HG03575 (cell line): ENCODE results near the gene SH2D1B.
"Not testable (repeated sequence)": the region's sequence is repeated elsewhere in the genome, so short reads cannot be mapped to it uniquely, and the experiment has no call there.

Experiments used
- ATAC-seq: cut with Tn5 transposase; IDR thresholded peaks from one replicate; pipeline ENCODE4 v1.9.1; 2021; ENCODE audit not compliant: unreplicated experiment, insufficient number of reproducible peaks, low FRiP score; ENCODE audit errors: extremely low read depth

The SH2D1B gene

GRCh38 chr1:162412002-162412401 is at the start of gene SH2D1B:
Gene SH2D1B (minus strand): TSS chr1:162412136. CDS start chr1:162412016, 120 bp downstream.
- no peak for ATAC-seq

- no peak for ATAC-seq
Measured at GRCh38 chr1:162458236-162458635, 46.3 kb upstream of the SH2D1B start.

- ATAC-seq, result no peak
Measured at GRCh38 chr1:162456323-162456722, 44.4 kb upstream of the SH2D1B start.

- not testable (repeated sequence) for ATAC-seq
Measured at GRCh38 chr1:162454361-162454760, 42.4 kb upstream of the SH2D1B start.

DNA sequence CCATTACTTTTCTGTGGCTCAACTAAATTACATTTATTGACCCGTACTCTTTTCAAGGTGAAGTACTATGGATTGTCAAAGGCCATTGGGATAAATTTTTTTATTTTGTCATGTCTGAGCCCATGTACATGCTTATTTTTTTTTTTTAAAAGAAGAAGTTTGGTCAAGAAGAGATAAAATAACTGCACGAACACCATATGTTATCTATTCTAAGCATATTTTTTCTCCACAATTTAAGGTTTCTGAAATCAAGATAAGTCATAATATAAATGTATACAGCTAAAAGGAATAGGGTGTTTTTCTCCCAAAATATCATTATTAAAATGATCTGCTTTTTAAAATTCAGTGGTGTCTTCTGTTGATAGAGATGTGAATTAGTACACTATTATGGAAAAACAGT is 35.0 kb upstream of the SH2D1B start:
- ATAC-seq, result no peak

DNA sequence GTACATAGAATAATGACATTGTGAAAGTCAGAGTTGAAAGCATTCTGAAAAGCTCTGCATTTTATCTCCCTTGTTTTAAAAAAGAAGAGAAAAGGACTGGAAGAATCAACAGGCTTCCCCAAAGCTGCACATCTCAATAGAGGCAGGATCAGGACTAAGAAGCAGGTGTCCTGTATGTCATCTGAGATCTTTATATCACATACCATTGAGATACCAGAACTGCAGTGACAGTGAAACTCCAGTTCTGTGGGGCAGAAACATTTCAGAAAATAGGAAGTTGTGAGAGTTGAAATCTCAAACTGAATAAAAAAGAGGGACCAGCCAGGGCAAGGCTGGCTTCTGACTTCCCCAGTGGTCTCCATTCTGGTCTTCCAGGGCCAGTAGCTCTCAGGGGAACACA is 33.0 kb upstream of the SH2D1B start:
- no peak for ATAC-seq

DNA sequence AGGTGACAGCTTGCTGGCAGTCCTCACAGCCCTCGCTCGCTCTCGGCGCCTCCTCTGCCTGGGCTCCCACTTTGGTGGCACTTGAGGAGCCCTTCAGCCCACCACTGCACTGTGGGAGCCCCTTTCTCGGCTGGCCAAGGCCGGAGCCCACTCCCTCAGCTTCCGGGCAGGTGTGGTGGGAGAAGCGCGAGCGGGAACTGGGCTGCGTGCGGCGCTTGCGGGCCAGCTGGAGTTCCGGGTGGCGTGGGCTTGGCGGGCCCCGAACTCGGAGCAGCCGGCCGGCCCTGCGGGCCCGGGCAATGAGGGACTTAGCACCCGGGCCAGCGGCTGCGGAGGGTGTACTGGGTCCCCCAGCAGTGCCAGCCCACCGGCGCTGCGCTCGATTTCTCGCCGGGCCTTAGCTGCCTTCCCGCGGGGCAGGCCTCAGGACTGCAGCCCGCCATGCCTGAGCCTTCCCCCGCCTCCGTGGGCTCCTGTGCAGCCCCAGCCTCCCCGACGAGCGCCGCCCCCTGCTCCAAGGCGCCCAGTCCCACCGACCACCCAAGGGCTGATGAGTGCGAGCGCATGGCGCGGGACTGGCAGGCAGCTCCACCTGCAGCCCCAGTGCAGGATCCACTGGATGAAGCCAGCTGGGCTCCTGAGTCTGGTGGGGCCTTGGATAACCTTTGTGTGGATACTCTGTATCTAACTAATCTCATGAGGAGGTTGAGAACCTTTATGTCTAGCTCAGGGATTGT is 21.2 kb upstream of the SH2D1B start:
- not testable (repeated sequence) for ATAC-seq

- no peak for ATAC-seq
Measured at GRCh38 chr1:162430583-162430982, 18.6 kb upstream of the SH2D1B start.

DNA sequence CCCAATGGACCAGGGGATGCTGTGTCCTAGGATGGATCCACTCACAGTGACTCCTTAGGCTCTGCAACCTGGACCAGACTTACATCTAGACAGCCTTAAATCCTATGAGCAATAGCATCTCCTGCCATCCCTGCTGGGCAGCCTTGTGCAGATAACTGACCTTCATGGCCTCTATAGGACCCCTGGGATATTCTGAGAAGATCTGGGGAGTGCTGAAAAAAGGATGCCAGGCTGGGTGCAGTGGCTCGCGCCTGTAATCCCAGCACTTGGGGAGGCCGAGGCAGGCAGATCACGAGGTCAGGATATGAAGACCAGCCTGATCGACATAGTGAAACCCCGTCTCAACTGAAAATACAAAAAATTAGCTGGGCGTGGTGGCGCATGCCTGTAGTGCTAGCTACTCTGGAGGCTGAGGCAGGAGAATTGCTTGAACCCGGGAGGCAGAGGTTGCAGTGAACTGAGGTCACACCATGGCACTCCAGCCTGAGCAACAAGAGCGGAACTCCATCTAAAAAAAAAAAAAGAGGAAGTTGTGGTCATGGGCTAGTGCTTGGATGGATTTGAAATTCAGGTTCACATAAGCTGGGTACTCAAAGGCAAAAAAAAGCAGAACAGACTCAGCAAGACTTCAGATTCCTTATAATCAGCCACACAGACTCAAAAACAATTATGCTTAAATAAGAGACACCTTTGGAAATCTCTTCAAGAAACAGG is 10.9 kb upstream of the SH2D1B start:
- no peak for ATAC-seq

- no peak for ATAC-seq
Measured at GRCh38 chr1:162421258-162422164, 9.6 kb upstream of the SH2D1B start.

- ATAC-seq, result no peak
Measured at GRCh38 chr1:162420120-162420519, 8.2 kb upstream of the SH2D1B start.

GRCh38 chr1:162419450-162419931 is 7.6 kb upstream of the SH2D1B start:
- ATAC-seq, result not testable (repeated sequence)

DNA sequence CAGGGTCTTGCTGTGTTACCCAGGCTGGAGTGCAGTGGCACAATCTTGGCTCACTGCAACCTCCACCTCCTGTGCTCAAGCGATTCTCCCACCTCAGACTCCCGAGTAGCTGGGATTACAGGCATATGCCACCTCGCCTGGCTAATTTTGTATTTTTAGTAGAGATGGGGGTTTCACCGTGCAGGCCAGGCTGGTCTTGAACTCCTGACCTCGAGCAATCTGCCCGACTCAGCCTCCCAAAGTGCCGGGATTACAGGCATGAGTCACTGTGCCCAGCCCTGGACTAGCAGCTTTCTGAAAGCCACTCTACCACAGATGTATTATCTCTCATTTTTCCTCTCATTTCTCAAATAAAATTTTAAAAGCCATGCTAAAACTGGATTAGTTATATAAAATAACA is 6.6 kb upstream of the SH2D1B start:
- ATAC-seq, result not testable (repeated sequence)

- no peak for ATAC-seq
Measured at GRCh38 chr1:162417650-162418049, 5.7 kb upstream of the SH2D1B start.

DNA sequence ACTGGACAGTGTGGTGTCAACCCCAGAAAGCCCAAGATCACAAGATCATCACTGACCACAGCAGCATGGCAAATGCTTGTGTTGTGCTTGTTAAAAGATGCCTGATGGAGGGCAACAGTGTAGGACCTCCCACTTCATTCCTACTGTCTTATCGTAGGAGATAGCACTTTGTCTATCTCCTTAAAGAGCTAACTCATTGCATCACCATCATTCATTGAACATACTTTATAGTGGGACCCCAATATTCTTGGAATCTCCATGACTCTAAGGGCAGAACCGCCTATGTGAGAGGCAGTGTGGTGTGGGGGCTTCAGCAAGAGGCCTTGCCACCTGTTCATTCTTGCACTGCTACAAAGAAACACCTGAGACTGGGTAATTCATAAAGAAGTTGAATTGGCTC is 5.0 kb upstream of the SH2D1B start:
- ATAC-seq, result no peak

DNA sequence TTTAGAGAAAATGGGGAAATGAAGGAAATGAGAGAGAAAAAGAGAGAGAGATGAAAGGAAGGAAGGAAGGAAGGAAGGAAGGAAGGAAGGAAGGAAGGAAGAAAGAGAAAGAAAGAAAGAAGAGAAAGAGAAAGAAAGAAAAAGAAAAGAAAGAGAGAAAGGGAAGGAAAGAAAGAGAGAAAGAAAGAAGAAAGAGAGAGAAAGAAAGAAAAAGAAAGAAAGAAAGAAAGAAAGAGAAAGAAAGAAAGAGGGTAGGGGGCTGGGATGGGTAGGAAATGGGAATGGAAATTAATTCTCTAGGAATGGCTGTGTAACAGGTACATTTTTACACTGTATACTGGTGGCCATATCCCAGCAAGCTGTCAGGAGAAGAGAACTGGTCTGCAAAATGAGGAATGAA is 4.3 kb upstream of the SH2D1B start:
- no peak for ATAC-seq

GRCh38 chr1:162407539-162407938 is 4.4 kb downstream of the SH2D1B start:
- no peak for ATAC-seq

- ATAC-seq, result no peak
Measured at GRCh38 chr1:162406811-162407210, 5.1 kb downstream of the SH2D1B start.

DNA sequence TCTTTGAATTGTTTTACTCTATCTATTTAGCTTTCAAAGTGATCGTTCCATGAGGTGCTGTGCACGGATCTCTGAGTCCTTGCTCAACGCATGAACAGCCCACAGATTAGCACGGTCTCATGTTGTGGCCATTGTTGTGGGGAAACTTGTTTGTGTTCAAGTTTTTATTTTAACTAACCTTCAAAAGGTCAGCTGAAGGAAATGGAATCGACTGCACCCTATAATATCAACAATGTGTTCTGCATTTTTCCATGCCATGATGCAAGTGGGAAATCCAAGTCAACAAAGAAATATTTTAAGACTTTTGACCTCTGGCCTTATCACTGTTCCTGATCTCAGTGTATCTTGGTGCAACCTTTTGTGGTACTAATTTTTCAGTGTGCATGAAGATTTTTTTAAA is 6.1 kb downstream of the SH2D1B start:
- ATAC-seq, result no peak
